Dedifferentiated amniotic fluid mesenchymal stem cell (primary cell): ENCODE data around the gene KRTAP4-16.
"Not testable (repeated sequence)": the region's sequence is repeated elsewhere in the genome, so short reads cannot be mapped to it uniquely, and the experiment has no call there.

Experiments used
- DNase-seq: peaks from one replicate; pipeline ENCODE4 v3.0.0-alpha.2; 2016; ENCODE audit errors: extremely low spot score

The KRTAP4-16 gene

DNA sequence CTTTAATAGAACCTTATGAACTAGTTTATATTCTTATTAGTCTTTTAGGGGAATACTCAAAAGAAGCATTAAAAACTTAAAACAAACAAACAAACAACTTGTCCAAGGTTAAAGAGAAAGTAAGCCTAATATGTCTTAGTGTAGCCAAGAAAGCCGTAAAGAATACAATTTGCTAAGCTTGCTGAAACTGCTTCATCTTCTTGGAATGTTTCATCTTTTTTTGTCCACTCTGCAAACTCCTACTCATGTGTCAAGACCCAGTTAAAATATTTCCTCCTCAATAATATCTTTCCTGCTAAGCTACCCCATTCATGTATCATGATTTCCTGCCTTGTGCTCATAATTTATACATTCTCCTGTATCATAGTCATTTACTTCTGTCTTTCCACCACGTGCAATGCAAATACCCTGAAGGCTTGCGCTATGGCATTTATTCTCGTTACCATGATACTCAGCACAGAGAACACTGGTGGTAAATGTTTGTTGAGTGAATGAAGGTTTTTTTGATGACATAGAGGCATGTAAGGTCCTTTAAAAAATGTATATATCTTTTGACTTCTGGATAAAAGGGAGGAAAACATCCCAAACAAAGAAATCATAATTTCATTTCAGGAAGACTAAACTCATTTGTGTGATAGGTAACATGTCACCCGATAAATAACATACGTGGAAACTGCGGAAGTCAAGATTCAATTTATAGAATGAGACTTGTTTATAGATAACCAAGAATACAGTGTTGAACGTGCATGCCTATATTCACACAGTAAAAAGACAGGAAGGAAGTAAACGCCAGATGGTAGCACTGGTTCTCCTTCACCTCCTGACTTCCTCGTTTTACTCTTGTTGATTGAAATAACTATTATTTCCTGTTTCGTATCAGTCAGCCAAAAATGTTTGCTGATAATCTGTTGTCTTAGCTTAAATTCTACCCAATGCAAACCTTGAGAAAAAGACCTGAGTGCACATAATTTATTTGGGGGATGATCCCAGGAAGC lies 18.0 kb upstream of the KRTAP4-16 start:
- DNase-seq: peak; percentile 51

- DNase-seq: no peak
These were observed 16.7 kb upstream of the KRTAP4-16 start for GRCh38 chr17:41118721-41119120.

DNA sequence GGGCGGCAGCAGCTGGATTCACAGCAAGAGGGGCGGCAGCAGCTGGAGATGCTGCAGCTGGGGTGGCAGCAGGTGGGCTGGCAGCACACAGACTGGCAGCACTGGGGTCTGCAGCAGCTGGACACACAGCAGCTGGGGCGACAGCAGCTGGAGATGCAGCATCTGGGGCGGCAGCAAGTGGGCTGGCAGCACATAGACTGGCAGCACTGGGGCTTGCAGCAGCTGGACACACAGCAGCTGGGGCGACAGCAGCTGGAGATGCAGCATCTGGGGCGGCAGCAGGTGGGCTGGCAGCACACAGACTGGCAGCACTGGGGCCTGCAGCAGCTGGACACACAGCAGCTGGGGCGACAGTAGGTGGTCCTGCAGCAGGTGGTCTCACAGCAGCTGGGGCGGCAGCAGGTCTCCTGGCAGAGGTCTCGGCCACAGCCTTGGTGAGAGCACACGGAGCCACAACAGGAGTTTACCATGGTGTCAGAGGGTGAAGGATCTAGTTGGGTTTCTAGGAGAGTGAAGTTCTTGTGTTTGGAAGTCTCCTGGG lies 15.9 kb upstream of the KRTAP4-16 start, which contains the start of gene KRTAP4-11:
KRTAP4-11 (minus strand) TSS at position 528 of the 541 bp plus-strand sequence; CDS start at position 470, 58 bp downstream.
- not testable (repeated sequence) for DNase-seq

DNA sequence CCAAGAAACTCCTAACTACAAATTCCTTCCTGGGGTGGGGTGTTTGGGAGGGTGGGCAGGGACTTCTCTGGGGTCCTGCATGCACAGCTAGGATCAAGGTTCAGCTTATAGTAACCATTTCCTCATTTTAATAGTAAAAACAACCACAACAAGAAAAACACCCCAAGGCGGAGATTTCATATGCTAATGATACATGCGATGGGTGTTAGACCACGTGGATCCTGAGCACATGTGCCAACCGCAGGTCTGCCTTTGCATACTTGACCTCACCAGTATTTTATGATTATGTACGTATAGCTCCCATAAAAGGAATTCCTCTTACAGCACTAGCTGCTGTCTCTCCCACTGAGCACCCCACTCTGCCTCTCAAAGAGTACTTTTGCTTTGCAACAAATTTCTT lies 14.3 kb upstream of the KRTAP4-16 start:
- no peak for DNase-seq

DNA sequence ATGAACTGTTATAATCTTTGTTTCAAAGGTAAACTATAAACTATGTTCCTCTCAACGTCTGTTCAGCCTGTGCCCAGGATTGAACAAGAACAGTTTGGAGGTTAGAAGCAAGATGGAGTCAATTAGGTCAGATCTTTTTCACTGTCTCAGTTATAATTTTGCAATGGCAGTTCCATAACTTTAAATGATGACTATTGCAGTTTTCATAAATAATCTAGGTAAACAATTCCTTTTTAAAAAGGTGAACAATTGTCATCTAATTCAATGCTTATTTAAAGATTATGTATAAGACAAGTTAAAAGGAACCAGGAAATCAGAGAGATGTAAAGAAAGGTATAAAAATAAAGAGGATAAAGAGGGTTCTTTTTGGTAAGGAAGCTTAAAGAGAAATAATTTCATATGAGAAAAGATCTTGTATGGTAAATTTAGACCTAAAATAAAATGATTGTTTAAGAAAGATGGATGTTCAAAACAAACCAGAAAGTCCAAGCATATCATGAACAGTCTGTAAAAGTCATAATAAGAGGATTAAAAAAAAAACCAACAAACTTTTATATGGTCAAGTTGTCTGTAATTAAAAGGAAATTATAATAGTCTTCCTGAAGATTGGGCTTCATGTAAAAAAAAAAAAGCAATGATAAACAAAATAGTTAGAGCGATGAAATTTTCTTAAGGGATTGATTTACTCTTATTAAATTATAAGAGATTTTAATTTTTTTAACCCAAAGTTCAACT lies 9.3 kb upstream of the KRTAP4-16 start:
- DNase-seq: no peak

GRCh38 chr17:41108728-41109386 lies 6.8 kb upstream of the KRTAP4-16 start:
- not testable (repeated sequence) for DNase-seq

GRCh38 chr17:41107941-41108450 lies 6.0 kb upstream of the KRTAP4-16 start:
- DNase-seq: no peak

DNA sequence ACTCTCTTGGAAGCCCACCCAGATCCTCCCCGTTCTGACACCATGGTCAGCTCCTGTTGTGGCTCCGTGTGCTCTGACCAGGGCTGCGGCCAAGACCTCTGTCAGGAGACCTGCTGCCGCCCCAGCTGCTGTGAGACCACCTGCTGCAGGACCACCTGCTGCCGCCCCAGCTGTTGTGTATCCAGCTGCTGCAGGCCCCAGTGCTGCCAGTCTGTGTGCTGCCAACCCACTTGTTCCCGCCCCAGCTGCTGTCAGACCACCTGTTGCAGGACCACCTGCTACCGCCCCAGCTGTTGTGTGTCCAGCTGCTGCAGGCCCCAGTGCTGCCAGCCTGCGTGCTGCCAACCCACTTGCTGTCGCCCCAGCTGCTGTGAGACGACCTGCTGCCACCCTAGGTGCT lies 3.3 kb upstream of the KRTAP4-16 start, which contains the start of gene KRTAP4-9:
KRTAP4-9 (plus strand) TSS at position 43 of the 400 bp plus-strand sequence; CDS start at position 43, 0 bp downstream.
- DNase-seq: not testable (repeated sequence)

DNA sequence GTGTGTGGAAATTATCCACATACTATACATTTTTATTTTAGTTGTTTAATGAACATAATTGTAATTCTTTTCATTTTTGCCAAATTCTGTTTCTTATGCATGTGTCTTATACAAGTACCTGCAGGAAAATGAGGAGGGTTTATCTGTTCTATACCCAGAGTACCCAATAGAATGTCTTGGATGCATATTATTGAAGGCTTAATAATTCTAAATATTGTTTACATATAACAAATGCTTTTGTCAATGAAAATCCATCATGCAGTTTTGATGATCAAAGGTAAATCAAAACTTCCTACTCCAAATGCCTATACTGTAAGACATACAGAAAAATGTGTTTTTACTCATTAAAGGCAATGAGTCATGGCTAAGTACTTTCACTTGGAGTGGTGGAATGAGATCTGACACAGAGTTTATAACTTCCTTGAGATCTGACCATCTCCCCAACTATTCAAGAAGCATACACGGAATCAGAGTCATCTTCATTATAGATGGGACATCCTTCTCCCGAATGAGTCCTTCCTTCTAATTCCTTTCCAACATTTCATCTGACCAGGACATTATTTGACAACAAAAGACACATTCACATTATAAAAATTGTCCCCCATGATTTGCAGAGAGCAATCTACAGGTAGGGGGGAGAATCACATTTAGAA lies 2.5 kb upstream of the KRTAP4-16 start:
- DNase-seq: not testable (repeated sequence)

DNA sequence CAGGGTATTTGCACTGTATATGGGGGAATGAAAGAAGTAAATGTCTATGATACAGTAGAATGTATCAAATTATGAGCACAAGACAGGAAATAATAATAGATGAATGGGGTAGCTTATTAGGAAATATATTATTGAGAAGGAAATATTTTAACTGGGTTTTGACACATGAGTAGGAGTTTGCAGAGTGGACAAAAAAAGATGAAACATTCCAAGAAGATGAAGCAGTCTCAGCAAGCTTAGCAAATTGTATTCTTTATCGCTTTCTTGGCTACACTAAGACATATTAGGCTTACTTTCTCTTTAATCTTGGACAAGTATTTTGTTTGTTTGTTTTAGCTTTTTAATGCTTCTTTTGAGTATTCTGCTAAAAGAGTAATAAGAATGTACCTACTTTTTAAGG lies 1.9 kb upstream of the KRTAP4-16 start:
- no peak for DNase-seq

- peak; percentile 87 for DNase-seq
These were observed 2.1 kb downstream of the KRTAP4-16 start for GRCh38 chr17:41099682-41100480.

GRCh38 chr17:41098481-41098880 lies 3.5 kb downstream of the KRTAP4-16 start:
- DNase-seq: no peak

GRCh38 chr17:41098042-41098441 lies 4.0 kb downstream of the KRTAP4-16 start, which contains the start of gene KRTAP4-8:
KRTAP4-8 (minus strand) TSS chr17:41098142; CDS start chr17:41098084, 58 bp downstream.
- no peak for DNase-seq

GRCh38 chr17:41096055-41096454 lies 6.0 kb downstream of the KRTAP4-16 start:
- no peak for DNase-seq

- DNase-seq: not testable (repeated sequence)
These were observed 13.2 kb downstream of the KRTAP4-16 start for GRCh38 chr17:41088760-41089352.

DNA sequence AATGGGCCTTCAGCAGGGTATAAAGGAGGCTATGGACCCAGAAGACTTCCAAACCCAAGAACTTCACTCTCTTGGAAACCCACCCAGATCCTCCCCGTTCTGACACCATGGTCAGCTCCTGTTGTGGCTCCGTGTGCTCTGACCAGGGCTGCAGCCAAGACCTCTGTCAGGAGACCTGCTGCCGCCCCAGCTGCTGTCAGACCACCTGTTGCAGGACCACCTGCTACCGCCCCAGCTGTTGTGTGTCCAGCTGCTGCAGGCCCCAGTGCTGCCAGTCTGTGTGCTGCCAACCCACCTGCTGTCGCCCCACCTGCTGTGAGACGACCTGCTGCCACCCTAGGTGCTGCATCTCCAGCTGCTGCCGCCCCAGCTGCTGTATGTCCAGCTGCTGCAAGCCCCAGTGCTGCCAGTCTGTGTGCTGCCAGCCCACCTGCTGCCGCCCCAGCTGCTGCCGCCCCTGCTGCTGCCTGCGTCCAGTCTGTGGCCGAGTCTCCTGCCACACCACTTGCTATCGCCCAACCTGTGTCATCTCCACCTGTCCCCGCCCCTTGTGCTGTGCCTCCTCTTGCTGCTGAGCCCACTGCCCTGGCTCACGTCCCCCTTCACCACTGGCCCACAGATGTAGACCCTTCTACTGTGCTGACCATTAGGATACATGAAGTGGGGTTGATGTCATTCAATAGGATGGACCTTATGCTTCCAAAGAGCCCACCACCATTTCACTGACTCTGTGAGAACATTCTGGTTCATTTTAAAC lies 17.7 kb downstream of the KRTAP4-16 start, which contains the start of gene KRTAP4-7:
KRTAP4-7 (plus strand) TSS at position 51 of the 757 bp plus-strand sequence; CDS start at position 108, 57 bp downstream.
- not testable (repeated sequence) for DNase-seq

GRCh38 chr17:41083427-41083826 lies 18.6 kb downstream of the KRTAP4-16 start:
- DNase-seq: not testable (repeated sequence)

DNA sequence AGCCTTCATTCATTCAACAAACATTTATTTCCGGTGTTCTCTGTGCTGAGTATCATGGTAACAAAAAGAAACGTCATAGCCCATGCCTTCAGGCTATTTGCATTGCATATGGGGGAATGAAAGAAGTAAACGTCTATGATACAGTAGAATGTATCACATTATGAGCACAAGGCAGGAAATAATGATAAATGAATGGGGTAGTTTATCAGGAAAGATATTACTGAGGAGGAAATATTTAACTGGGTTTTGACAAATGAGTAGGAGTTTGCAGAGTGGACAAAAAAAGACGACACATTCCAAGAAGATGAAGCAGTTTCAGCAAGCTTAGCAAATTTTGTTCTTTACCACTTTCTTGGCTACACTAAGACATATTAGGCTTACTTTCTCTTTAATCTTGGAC lies 19.4 kb downstream of the KRTAP4-16 start:
- DNase-seq: no peak
